K562 (cell line): Measurements from ENCODE around the gene C12orf60. TPM values are rescaled to one million over a fixed set of nuclear protein-coding genes. Genes with fewer than 3 reads are reported as not detected.

Source experiments
- ATAC-seq: fragments of 200-7000 bp; cut with Tn5 transposase; 3 replicates; pipeline ENCODE4 v1.9.1; 2020; ENCODE audit warnings: moderate library complexity
- BruUV-seq: library from RNA; stranded (reverse); fragments of 400-500 nt; replicated peaks from 2 replicates; lab custom pipeline; 2021; lab: Mats Ljungman, UMichigan
- CTCF ChIA-PET: fragments of 300-600 bp; formaldehyde crosslinking; extraction: SDS; loops from one replicate; lab custom pipeline; 2021; ENCODE audit warnings: low intra/inter-chr PET ratio; lab: Yijun Ruan, JAX
- POLR2A ChIA-PET: fragments of 300-600, 350-650 bp; sonication (Branson Sonifier 250); formaldehyde crosslinking; extraction: SDS; loops from one replicate; lab custom pipeline; 2021; ENCODE audit warnings: antibody characterized with exemption, inconsistent platforms; lab: Yijun Ruan, JAX
- DNase-seq, 4 experiments: peaks; one replicate each; pipeline versions ENCODE4 v3.0.0 to v3.0.0-alpha.2; 2011 to 2018; ENCODE audit warnings: low spot score in 3 of 4, mixed read lengths in 3 of 4; ENCODE audit errors: extremely low read depth in 1 of 4
- FAIRE-seq: peaks from 2 replicates; lab custom pipeline; 2011; peaks lifted over from hg19 to GRCh38; lab: Jason Lieb, UNC
- H2AFZ ChIP-seq: 2 replicates; pipeline ENCODE4 v1.6.0; 2011; ENCODE audit warnings: low read depth, low read length, control low read depth, inconsistent platforms
- H3K27ac ChIP-seq: fragments of 200-600 bp; 3 replicates; pipeline ENCODE4 v1.8.0; 2011; ENCODE audit warnings: low read depth, mild to moderate bottlenecking, control low read depth, inconsistent platforms, low read length, moderate library complexity, mixed read lengths; ENCODE audit errors: extremely low read depth
- H3K27me3 ChIP-seq, 2 experiments: fragments of 300-600 bp in 1 of 2; 2 replicates in 1 of 2; 3 replicates in 1 of 2; pipeline versions ENCODE4 v1.6.0 to v1.8.0; 2011; ENCODE audit warnings: inconsistent platforms in 2 of 2, low read length in 2 of 2, mild to moderate bottlenecking in 1 of 2, mixed read lengths in 1 of 2, moderate library complexity in 1 of 2; ENCODE audit not compliant: control insufficient read depth in 2 of 2, insufficient read depth in 2 of 2
- H3K36me3 ChIP-seq: fragments of 300-600 bp; 3 replicates; pipeline ENCODE4 v1.8.0; 2011; ENCODE audit warnings: mild to moderate bottlenecking, low read length, inconsistent platforms; ENCODE audit not compliant: control insufficient read depth, insufficient read depth
- H3K4me1 ChIP-seq, 2 experiments: fragments of 200-600 bp in 1 of 2; replicated peaks in 1 of 2; 2 replicates in 1 of 2; 3 replicates in 1 of 2; pipeline versions ENCODE4 v1.5.1 to v1.8.0; 2011; ENCODE audit warnings: inconsistent platforms in 2 of 2, low read length in 2 of 2, mild to moderate bottlenecking in 1 of 2, mixed read lengths in 1 of 2, moderate library complexity in 1 of 2; ENCODE audit not compliant: control insufficient read depth in 2 of 2, insufficient read depth in 2 of 2
- H3K4me2 ChIP-seq: 2 replicates; pipeline ENCODE4 v1.6.1; 2011; ENCODE audit warnings: low read length, control low read depth, inconsistent platforms, mixed read lengths; ENCODE audit not compliant: insufficient read depth
- H3K4me3 ChIP-seq: fragments of 200-600 bp; sonication (generic), shearing (Covaris generic); 2 replicates; pipeline ENCODE4 v1.5.1; 2016; ENCODE audit warnings: control low read depth, inconsistent platforms
- H3K79me2 ChIP-seq: fragments of 200-600 bp; 3 replicates; pipeline ENCODE4 v1.8.0; 2011; ENCODE audit warnings: low read length, inconsistent platforms; ENCODE audit not compliant: control insufficient read depth, insufficient read depth
- H3K9ac ChIP-seq, 2 experiments: 2 replicates each; pipeline versions ENCODE4 v1.6.0 to v1.6.1; 2011; ENCODE audit warnings: low read depth in 2 of 2, low read length in 2 of 2, control low read depth in 1 of 2, inconsistent platforms in 1 of 2, mild to moderate bottlenecking in 1 of 2, mixed read lengths in 1 of 2; ENCODE audit not compliant: insufficient read depth in 1 of 2
- H3K9me1 ChIP-seq: one replicate; pipeline ENCODE4 v1.6.0; 2011; ENCODE audit warnings: inconsistent platforms, mild to moderate bottlenecking, low read length, moderate library complexity; ENCODE audit not compliant: control insufficient read depth, insufficient read depth
- H3K9me3 ChIP-seq: replicated peaks from 2 replicates; pipeline ENCODE4 v1.5.1; 2011; ENCODE audit warnings: low read depth, low read length, inconsistent platforms; ENCODE audit not compliant: control insufficient read depth, insufficient read depth
- H4K20me1 ChIP-seq: replicated peaks from 2 replicates; pipeline ENCODE4 v1.6.1; 2011; ENCODE audit warnings: low read length, inconsistent platforms, mixed read lengths; ENCODE audit not compliant: control insufficient read depth, insufficient read depth
- EWSR1 ChIP-seq: fragments of 450-650 bp; IDR thresholded peaks from 2 replicates; pipeline ENCODE4 v1.6.1; 2018; ENCODE audit warnings: borderline replicate concordance, mild to moderate bottlenecking, low read depth, moderate library complexity; ENCODE audit not compliant: partially characterized antibody
- FOXJ2 ChIP-seq: fragments of 200-800 bp; sonication (Bioruptor generic); IDR thresholded peaks from 2 replicates; pipeline ENCODE4 v1.6.1; 2016; ENCODE audit warnings: missing genetic modification characterization, missing compliant biosample characterization
- HLTF ChIP-seq: fragments of 450-650 bp; IDR thresholded peaks from 2 replicates; pipeline ENCODE4 v1.6.1; 2016
- POLR2H ChIP-seq: IDR thresholded peaks from 2 replicates; pipeline ENCODE4 v1.6.1; 2016; ENCODE audit warnings: missing genetic modification characterization, low read depth, mild to moderate bottlenecking, control low read depth, missing compliant biosample characterization, moderate library complexity
- SREBF1 ChIP-seq: fragments of 150-350 bp; IDR thresholded peaks from 2 replicates; pipeline ENCODE4 v1.6.1; 2014; ENCODE audit warnings: antibody characterized with exemption, low read depth, low read length, borderline replicate concordance
- ZFP30 ChIP-seq: fragments of 250-450 bp; sonication (Bioruptor Pico); IDR thresholded peaks from 2 replicates; pipeline ENCODE4 v1.8.0; 2022; ENCODE audit warnings: moderate library complexity, mild to moderate bottlenecking, inconsistent platforms, borderline replicate concordance
- ZNF282 ChIP-seq: sonication (generic); formaldehyde crosslinking; IDR thresholded peaks from 2 replicates; pipeline ENCODE4 v1.8.1; 2023; ENCODE audit warnings: missing genetic modification reagents
- ZNF408 ChIP-seq: fragments of 250-450 bp; sonication (Bioruptor Pico); IDR thresholded peaks from 2 replicates; pipeline ENCODE4 v1.4.0; 2020; ENCODE audit warnings: low read depth, mild to moderate bottlenecking, moderate library complexity
- WGBS: fragments of 100-300 bp; shearing (Covaris generic); methylation state at CpG from one replicate; pipeline ENCODE4 v1.1.6; 2016; ENCODE audit warnings: low coverage, mixed read lengths; ENCODE audit not compliant: insufficient coverage; ENCODE audit errors: missing lambda C conversion rate; 5-methylcytosine and 5-hydroxymethylcytosine counted together
- in situ Hi-C: fragments of 300-500 bp; cut with MboI; formaldehyde crosslinking; loops from 4 replicates; pipeline ENCODE4 v1.15.0; 2018; ENCODE audit warnings: inconsistent platforms, mixed read lengths
- intact Hi-C: fragments of 100-400 bp; cut with micrococcal nuclease; formaldehyde crosslinking; loops from 2 replicates; pipeline ENCODE4 v1.14.2; 2022
- polyA plus RNA-seq, 8 experiments: library from polyadenylated mRNA; depleted of rRNA in 4 of 8; stranded (reverse) in 5 of 8; unstranded in 3 of 8; fragments of >200 nt; fragmentation: Nextera tagmentation in 2 of 8; fragmentation: Illumina TruSeq in 1 of 8; extraction: Ambion mirVana in 2 of 8; extraction: Trizol in 1 of 8; gene quantifications; 2 replicates each; pipeline versions ENCODE4 v1.2.1 to v1.2.3, GENCODE V29; 2011 to 2014; ENCODE audit warnings: inconsistent platforms in 1 of 8, missing spikeins in 1 of 8
- total RNA-seq, 7 experiments: library from RNA; depleted of rRNA in 6 of 7; stranded (reverse); fragments of >200 nt in 6 of 7; fragmentation: Illumina TruSeq in 2 of 7; extraction: Trizol in 2 of 7; gene quantifications; 2 replicates each; pipeline versions ENCODE4 v1.2.1 to v1.2.3, GENCODE V29; 2011 to 2021; ENCODE audit warnings: low replicate concordance in 1 of 7
- TF ChIP-seq, protein P1 (sequence below): fragments of 250-450 bp; sonication (Bioruptor Pico); IDR thresholded peaks from 2 replicates; pipeline ENCODE4 v1.8.0; 2022; ENCODE audit warnings: inconsistent platforms, mild to moderate bottlenecking, moderate library complexity, borderline replicate concordance
- TF ChIP-seq, protein P2 (sequence below), 2 experiments: fragments of 450-650 bp; formaldehyde crosslinking in 1 of 2; IDR thresholded peaks; 2 replicates each; pipeline versions ENCODE4 v1.4.0 to v1.6.1; 2014 to 2020; ENCODE audit warnings: mild to moderate bottlenecking in 2 of 2, borderline replicate concordance in 1 of 2, low read depth in 1 of 2
- TF ChIP-seq, protein P3 (sequence below): fragments of 250-450 bp; sonication (Bioruptor Pico); IDR thresholded peaks from 2 replicates; pipeline ENCODE4 v1.8.0; 2021; ENCODE audit warnings: mild to moderate bottlenecking, moderate library complexity

The C12orf60 gene
- total and polyA plus RNA-seq, 9 of the 15 experiments (the other 6 are each of a cell fraction or from before 2014, with no cell fraction given): 0.41 to 4.4 (median 2.5) TPM

DNA sequence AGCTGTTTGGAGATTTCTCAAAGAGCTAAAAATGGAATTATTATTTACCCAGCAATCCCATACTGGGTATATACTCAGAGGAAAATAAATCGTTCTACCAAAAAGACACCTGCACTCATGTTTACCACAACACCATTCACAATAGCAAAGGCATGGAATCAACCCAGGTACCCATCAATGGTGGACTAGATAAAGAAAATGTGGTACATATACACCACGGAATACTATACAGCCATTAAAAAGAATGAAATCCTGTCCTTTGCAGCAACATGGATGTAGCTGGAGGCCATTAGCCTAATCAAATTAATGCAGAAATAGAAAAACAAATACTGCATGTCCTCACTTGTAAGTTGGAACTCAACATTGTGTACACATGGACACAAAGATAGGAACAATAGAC lies 38.1 kb upstream of the C12orf60 start:
- ATAC-seq (no peak), DNase-seq (no peak), FAIRE-seq (no peak)
- no peak overlapping the region for H3K4me3 ChIP-seq
- 7% methylated on average over 2 of the region's 2 CpGs for WGBS
- no peaks in the 10 kb centered on the region for H3K79me2 ChIP-seq
- in situ Hi-C loops: no loop called here
- no peak overlapping the region for H2AFZ ChIP-seq
- no peaks in the 10 kb centered on the region for H3K36me3 ChIP-seq
- BruUV-seq: no TSS peak
- ChIA-PET POLR2A (no interaction called here), CTCF (no interaction called here)
- intact Hi-C loops: no loop called here
- no peaks in the 10 kb centered on the region for H3K9me3 ChIP-seq
- H3K27me3 ChIP-seq: no peaks in the 10 kb centered on the region
- no peak overlapping the region for H3K27ac ChIP-seq
- H3K4me2 ChIP-seq: no peak overlapping the region
- no peak overlapping the region for H3K9ac ChIP-seq
- no peaks in the 10 kb centered on the region for H4K20me1 ChIP-seq
- no peaks in the 10 kb centered on the region for H3K4me1 ChIP-seq
- no peaks in the 10 kb centered on the region for H3K9me1 ChIP-seq
- TF ChIP-seq ZNF282 (CRISPR knock-in tag): no peak
- no peak for TF ChIP-seq ZNF408 (CRISPR knock-in tag)
- TF ChIP-seq HLTF: no peak
- TF ChIP-seq SREBF1: no peak
- TF ChIP-seq, protein P1, sequence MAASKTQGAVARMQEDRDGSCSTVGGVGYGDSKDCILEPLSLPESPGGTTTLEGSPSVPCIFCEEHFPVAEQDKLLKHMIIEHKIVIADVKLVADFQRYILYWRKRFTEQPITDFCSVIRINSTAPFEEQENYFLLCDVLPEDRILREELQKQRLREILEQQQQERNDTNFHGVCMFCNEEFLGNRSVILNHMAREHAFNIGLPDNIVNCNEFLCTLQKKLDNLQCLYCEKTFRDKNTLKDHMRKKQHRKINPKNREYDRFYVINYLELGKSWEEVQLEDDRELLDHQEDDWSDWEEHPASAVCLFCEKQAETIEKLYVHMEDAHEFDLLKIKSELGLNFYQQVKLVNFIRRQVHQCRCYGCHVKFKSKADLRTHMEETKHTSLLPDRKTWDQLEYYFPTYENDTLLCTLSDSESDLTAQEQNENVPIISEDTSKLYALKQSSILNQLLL (CRISPR knock-in tag): no peak
- no peak for TF ChIP-seq ZFP30 (CRISPR knock-in tag)
- no peak for TF ChIP-seq POLR2H (tag)
- no peak for TF ChIP-seq EWSR1
- TF ChIP-seq, protein P2, sequence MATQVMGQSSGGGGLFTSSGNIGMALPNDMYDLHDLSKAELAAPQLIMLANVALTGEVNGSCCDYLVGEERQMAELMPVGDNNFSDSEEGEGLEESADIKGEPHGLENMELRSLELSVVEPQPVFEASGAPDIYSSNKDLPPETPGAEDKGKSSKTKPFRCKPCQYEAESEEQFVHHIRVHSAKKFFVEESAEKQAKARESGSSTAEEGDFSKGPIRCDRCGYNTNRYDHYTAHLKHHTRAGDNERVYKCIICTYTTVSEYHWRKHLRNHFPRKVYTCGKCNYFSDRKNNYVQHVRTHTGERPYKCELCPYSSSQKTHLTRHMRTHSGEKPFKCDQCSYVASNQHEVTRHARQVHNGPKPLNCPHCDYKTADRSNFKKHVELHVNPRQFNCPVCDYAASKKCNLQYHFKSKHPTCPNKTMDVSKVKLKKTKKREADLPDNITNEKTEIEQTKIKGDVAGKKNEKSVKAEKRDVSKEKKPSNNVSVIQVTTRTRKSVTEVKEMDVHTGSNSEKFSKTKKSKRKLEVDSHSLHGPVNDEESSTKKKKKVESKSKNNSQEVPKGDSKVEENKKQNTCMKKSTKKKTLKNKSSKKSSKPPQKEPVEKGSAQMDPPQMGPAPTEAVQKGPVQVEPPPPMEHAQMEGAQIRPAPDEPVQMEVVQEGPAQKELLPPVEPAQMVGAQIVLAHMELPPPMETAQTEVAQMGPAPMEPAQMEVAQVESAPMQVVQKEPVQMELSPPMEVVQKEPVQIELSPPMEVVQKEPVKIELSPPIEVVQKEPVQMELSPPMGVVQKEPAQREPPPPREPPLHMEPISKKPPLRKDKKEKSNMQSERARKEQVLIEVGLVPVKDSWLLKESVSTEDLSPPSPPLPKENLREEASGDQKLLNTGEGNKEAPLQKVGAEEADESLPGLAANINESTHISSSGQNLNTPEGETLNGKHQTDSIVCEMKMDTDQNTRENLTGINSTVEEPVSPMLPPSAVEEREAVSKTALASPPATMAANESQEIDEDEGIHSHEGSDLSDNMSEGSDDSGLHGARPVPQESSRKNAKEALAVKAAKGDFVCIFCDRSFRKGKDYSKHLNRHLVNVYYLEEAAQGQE (IDR thresholded peaks at IDR 0.05; ENCODE audit: borderline replicate concordance): no peak
- TF ChIP-seq, protein P2 (CRISPR knock-in tag; IDR thresholded peaks at IDR 0.05; ENCODE audit: low read depth): no peak
- TF ChIP-seq FOXJ2 (tag): no peak
- TF ChIP-seq, protein P3, sequence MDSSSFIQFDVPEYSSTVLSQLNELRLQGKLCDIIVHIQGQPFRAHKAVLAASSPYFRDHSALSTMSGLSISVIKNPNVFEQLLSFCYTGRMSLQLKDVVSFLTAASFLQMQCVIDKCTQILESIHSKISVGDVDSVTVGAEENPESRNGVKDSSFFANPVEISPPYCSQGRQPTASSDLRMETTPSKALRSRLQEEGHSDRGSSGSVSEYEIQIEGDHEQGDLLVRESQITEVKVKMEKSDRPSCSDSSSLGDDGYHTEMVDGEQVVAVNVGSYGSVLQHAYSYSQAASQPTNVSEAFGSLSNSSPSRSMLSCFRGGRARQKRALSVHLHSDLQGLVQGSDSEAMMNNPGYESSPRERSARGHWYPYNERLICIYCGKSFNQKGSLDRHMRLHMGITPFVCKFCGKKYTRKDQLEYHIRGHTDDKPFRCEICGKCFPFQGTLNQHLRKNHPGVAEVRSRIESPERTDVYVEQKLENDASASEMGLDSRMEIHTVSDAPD (CRISPR knock-in tag): no peak
